Neuronal stem cell (in vitro differentiated cells): Measurements from ENCODE around the gene CTSH.

Source experiments
- DNase-seq: peaks from one replicate; pipeline ENCODE4 v3.0.0-alpha.2; 2013; ENCODE audit warnings: low spot score
- H2AFZ ChIP-seq: one replicate; pipeline ENCODE4 v1.6.1; 2013; ENCODE audit warnings: mild to moderate bottlenecking, low read length, inconsistent platforms
- H2AK5ac ChIP-seq: 2 replicates; pipeline ENCODE4 v1.6.1; 2013; ENCODE audit warnings: low read depth, mild to moderate bottlenecking, inconsistent platforms, low read length, moderate library complexity, mixed read lengths
- H2BK120ac ChIP-seq: 2 replicates; pipeline ENCODE4 v1.6.1; 2013; ENCODE audit warnings: low read depth, mild to moderate bottlenecking, inconsistent platforms, low read length, moderate library complexity, mixed read lengths
- H2BK12ac ChIP-seq: one replicate; pipeline ENCODE4 v1.6.1; 2013; ENCODE audit warnings: low read length, inconsistent platforms
- H2BK15ac ChIP-seq: 2 replicates; pipeline ENCODE4 v1.6.1; 2013; ENCODE audit warnings: mild to moderate bottlenecking, low read length, inconsistent platforms, mixed read lengths
- H2BK5ac ChIP-seq: one replicate; pipeline ENCODE4 v1.6.1; 2013; ENCODE audit warnings: inconsistent platforms, mild to moderate bottlenecking, low read length, moderate library complexity
- H3K14ac ChIP-seq: one replicate; pipeline ENCODE4 v1.6.1; 2013; ENCODE audit warnings: low read length, inconsistent platforms
- H3K18ac ChIP-seq: 2 replicates; pipeline ENCODE4 v1.6.1; 2013; ENCODE audit warnings: low read length, inconsistent platforms
- H3K23ac ChIP-seq: 2 replicates; pipeline ENCODE4 v1.6.1; 2013; ENCODE audit warnings: low read depth, mild to moderate bottlenecking, mixed read lengths, low read length, inconsistent platforms; ENCODE audit not compliant: poor library complexity
- H3K27ac ChIP-seq: replicated peaks from 3 replicates; pipeline ENCODE4 v1.5.1; 2013; ENCODE audit warnings: low read length, inconsistent platforms
- H3K27me3 ChIP-seq, 3 experiments: 2 replicates each; pipeline ENCODE4 v1.6.1; 2013; ENCODE audit warnings: low read length in 3 of 3, mild to moderate bottlenecking in 2 of 3, inconsistent platforms in 1 of 3, low read depth in 1 of 3, mixed read lengths in 1 of 3, moderate library complexity in 1 of 3; ENCODE audit not compliant: control insufficient read depth in 3 of 3, insufficient read depth in 3 of 3
- H3K36me3 ChIP-seq, 2 donors: replicated peaks in 1 of 2; 2 replicates each; pipeline ENCODE4 v1.6.1; 2013; ENCODE audit warnings: low read length in 2 of 2; ENCODE audit not compliant: control insufficient read depth in 2 of 2, insufficient read depth in 2 of 2
- H3K4ac ChIP-seq: 2 replicates; pipeline ENCODE4 v1.6.1; 2013; ENCODE audit warnings: inconsistent platforms, mild to moderate bottlenecking, low read length, moderate library complexity
- H3K4me1 ChIP-seq, 2 donors: 1 replicate in 1 of 2; 2 replicates in 1 of 2; pipeline ENCODE4 v1.6.1; 2013; ENCODE audit warnings: low read length in 2 of 2, low read depth in 1 of 2; ENCODE audit not compliant: control insufficient read depth in 2 of 2, insufficient read depth in 1 of 2
- H3K4me2 ChIP-seq: one replicate; pipeline ENCODE4 v1.6.1; 2013; ENCODE audit warnings: mild to moderate bottlenecking, low read length, inconsistent platforms; ENCODE audit not compliant: insufficient read depth, poor library complexity, severe bottlenecking
- H3K4me3 ChIP-seq, 2 donors: 2 replicates each; pipeline ENCODE4 v1.5.1; 2013; ENCODE audit warnings: low read length in 2 of 2, mild to moderate bottlenecking in 2 of 2, inconsistent platforms in 1 of 2, moderate library complexity in 1 of 2
- H3K79me1 ChIP-seq: one replicate; pipeline ENCODE4 v1.6.1; 2013; ENCODE audit warnings: low read depth, mild to moderate bottlenecking, inconsistent platforms, low read length, moderate library complexity
- H3K9ac ChIP-seq: one replicate; pipeline ENCODE4 v1.6.1; 2013; ENCODE audit warnings: mild to moderate bottlenecking, low read depth, low read length, inconsistent platforms; ENCODE audit not compliant: poor library complexity
- H3K9me3 ChIP-seq, 2 donors: replicated peaks in 1 of 2; 2 replicates each; pipeline versions ENCODE3 to v1.6.1; 2013; ENCODE audit warnings: low read length in 2 of 2, mild to moderate bottlenecking in 2 of 2, inconsistent platforms in 1 of 2, low read depth in 1 of 2, mixed read lengths in 1 of 2, moderate library complexity in 1 of 2; ENCODE audit not compliant: control insufficient read depth in 2 of 2, insufficient read depth in 1 of 2
- H4K8ac ChIP-seq: one replicate; pipeline ENCODE4 v1.6.1; 2013; ENCODE audit warnings: low read depth, mild to moderate bottlenecking, inconsistent platforms, low read length, moderate library complexity
- H4K91ac ChIP-seq: one replicate; pipeline ENCODE4 v1.6.1; 2013; ENCODE audit warnings: low read length, low read depth, mild to moderate bottlenecking, inconsistent platforms; ENCODE audit not compliant: poor library complexity
- WGBS, 2 donors: extraction: QIAGEN DNeasy Blood & Tissue Kit; methylation state at CpG; one replicate each; pipeline ENCODE4 v1.1.7; 2013; ENCODE audit warnings: missing lambda C conversion rate in 2 of 2, mixed read lengths in 1 of 2; ENCODE audit not compliant: insufficient read length in 2 of 2, insufficient replicate concordance in 1 of 2; ENCODE audit errors: extremely low coverage in 2 of 2; 5-methylcytosine and 5-hydroxymethylcytosine counted together

The CTSH gene

GRCh38 chr15:78923480-78924360 lies 21.1 kb downstream of the CTSH start:
- Histone ChIP-seq H3K4ac (no peak overlapping the region), H3K4me3 (no peak overlapping the region), H3K79me1 (no peaks in the 10 kb centered on the region), H3K14ac (no peak overlapping the region), H2AFZ (no peak overlapping the region), H3K9ac (no peak overlapping the region), H2BK12ac (no peak overlapping the region), H4K91ac (no peak overlapping the region), H2AK5ac (no peak overlapping the region), H2BK120ac (no peak overlapping the region), H3K36me3 (peaks cover 32 to 63% of the 10 kb centered on the region in 2 donors), H3K4me2 (no peak overlapping the region), H3K27ac (no peak overlapping the region), H3K27me3 (no peaks in the 10 kb centered on the region), H2BK5ac (no peak overlapping the region), H4K8ac (no peak overlapping the region), H2BK15ac (no peak overlapping the region), H3K9me3 (no peaks in the 10 kb centered on the region), H3K23ac (no peak overlapping the region), H3K18ac (no peak overlapping the region), H3K4me1 (no peaks in the 10 kb centered on the region)
- WGBS, 2 donors: no CpG with 5 or more reads among the region's 18 CpGs
- no peak for DNase-seq

GRCh38 chr15:78923015-78923414 lies 21.8 kb downstream of the CTSH start:
- H2AK5ac ChIP-seq: no peak overlapping the region
- H3K27me3 ChIP-seq: no peaks in the 10 kb centered on the region
- H2BK5ac ChIP-seq: no peak overlapping the region
- H3K9ac ChIP-seq: no peak overlapping the region
- H3K4ac ChIP-seq: no peak overlapping the region
- H2BK12ac ChIP-seq: no peak overlapping the region
- H3K36me3 ChIP-seq: peaks cover 32 to 69% of the 10 kb centered on the region in 2 donors
- H3K14ac ChIP-seq: no peak overlapping the region
- H3K27ac ChIP-seq: no peak overlapping the region
- H2AFZ ChIP-seq: no peak overlapping the region
- H3K9me3 ChIP-seq: no peaks in the 10 kb centered on the region
- no peak overlapping the region for H4K8ac ChIP-seq
- no peak overlapping the region for H4K91ac ChIP-seq
- H3K4me1 ChIP-seq: no peaks in the 10 kb centered on the region
- H3K79me1 ChIP-seq: no peaks in the 10 kb centered on the region
- WGBS, 2 donors: no CpG with 5 or more reads among the region's 7 CpGs
- no peak overlapping the region for H3K4me3 ChIP-seq
- no peak overlapping the region for H3K18ac ChIP-seq
- H3K23ac ChIP-seq: no peak overlapping the region
- no peak overlapping the region for H2BK120ac ChIP-seq
- DNase-seq: no peak
- no peak overlapping the region for H2BK15ac ChIP-seq
- no peak overlapping the region for H3K4me2 ChIP-seq

DNA sequence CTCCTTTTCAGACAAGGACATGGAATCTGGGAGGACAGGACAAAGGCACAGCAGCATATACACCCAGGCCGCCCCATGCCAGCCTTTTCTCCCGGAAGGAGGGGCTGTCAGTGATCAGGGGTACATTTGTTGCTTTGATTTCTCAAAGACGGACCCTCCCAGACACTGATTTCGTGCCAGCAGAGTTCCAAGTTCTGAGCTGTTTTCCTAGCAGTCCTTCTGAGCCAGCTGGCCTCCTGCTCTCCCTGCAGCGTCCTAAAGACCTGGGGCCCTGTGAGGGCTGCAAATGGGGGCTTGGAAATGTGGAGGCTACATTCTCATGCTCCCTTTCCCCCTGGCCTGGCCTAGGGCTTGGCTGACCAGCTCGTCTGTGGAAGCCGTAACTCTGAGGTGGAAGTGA lies 22.3 kb downstream of the CTSH start:
- DNase-seq: no peak
- Histone ChIP-seq H3K23ac (no peak overlapping the region), H3K4me2 (no peak overlapping the region), H3K14ac (no peak overlapping the region), H2BK120ac (no peak overlapping the region), H4K8ac (no peak overlapping the region), H3K9ac (no peak overlapping the region), H2BK12ac (no peak overlapping the region), H3K18ac (no peak overlapping the region), H3K4me3 (no peak overlapping the region), H2AK5ac (peak overlapping the region; percentile 46), H2AFZ (no peak overlapping the region), H3K27ac (no peak overlapping the region), H2BK15ac (no peak overlapping the region), H3K36me3 (peaks cover 32 to 71% of the 10 kb centered on the region in 2 donors), H3K4ac (no peak overlapping the region), H3K79me1 (no peaks in the 10 kb centered on the region), H3K4me1 (no peaks in the 10 kb centered on the region), H3K27me3 (no peaks in the 10 kb centered on the region), H3K9me3 (no peaks in the 10 kb centered on the region), H4K91ac (no peak overlapping the region), H2BK5ac (no peak overlapping the region)
- no CpG with 5 or more reads among the region's 7 CpGs for WGBS, 2 donors

DNA sequence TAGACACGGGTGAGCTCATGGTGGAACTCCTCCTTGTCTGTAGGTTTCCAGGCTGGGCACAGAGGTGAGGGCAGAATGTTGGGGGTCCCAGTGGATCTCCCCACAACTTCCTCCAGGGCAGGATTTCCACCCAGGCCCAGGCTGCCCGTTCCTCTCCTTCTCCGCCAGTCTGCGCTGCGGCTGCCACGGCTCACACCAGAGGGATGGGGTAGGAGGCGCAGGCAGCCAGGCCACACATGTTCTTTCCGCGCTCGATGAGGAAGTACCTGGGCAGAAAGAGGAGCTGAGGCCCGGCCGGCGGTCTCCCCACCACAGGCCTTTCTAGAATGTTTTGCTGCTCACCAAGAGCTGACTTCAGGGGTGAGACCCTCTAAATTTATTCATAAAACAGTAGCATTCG lies 22.9 kb downstream of the CTSH start:
- no CpG with 5 or more reads among the region's 14 CpGs for WGBS, 2 donors
- no peaks in the 10 kb centered on the region for H3K27me3 ChIP-seq
- H3K9me3 ChIP-seq: no peaks in the 10 kb centered on the region
- H3K36me3 ChIP-seq: peaks cover 26 to 70% of the 10 kb centered on the region in 2 donors
- H2BK12ac ChIP-seq: no peak overlapping the region
- H3K4ac ChIP-seq: no peak overlapping the region
- no peak overlapping the region for H2BK120ac ChIP-seq
- no peak overlapping the region for H3K18ac ChIP-seq
- H2BK5ac ChIP-seq: no peak overlapping the region
- no peak for DNase-seq
- H3K23ac ChIP-seq: peak overlapping the region; percentile 77
- H2AK5ac ChIP-seq: no peak overlapping the region
- no peak overlapping the region for H4K91ac ChIP-seq
- H3K79me1 ChIP-seq: no peaks in the 10 kb centered on the region
- H3K4me3 ChIP-seq: no peak overlapping the region
- H3K9ac ChIP-seq: peak overlapping the region; percentile 56
- H3K4me2 ChIP-seq: no peak overlapping the region
- H2AFZ ChIP-seq: no peak overlapping the region
- no peak overlapping the region for H3K14ac ChIP-seq
- no peak overlapping the region for H2BK15ac ChIP-seq
- no peak overlapping the region for H4K8ac ChIP-seq
- no peak overlapping the region for H3K27ac ChIP-seq
- no peaks in the 10 kb centered on the region for H3K4me1 ChIP-seq
